ENCODE measurements around the gene KRT82.

KRT82 gene

DNA sequence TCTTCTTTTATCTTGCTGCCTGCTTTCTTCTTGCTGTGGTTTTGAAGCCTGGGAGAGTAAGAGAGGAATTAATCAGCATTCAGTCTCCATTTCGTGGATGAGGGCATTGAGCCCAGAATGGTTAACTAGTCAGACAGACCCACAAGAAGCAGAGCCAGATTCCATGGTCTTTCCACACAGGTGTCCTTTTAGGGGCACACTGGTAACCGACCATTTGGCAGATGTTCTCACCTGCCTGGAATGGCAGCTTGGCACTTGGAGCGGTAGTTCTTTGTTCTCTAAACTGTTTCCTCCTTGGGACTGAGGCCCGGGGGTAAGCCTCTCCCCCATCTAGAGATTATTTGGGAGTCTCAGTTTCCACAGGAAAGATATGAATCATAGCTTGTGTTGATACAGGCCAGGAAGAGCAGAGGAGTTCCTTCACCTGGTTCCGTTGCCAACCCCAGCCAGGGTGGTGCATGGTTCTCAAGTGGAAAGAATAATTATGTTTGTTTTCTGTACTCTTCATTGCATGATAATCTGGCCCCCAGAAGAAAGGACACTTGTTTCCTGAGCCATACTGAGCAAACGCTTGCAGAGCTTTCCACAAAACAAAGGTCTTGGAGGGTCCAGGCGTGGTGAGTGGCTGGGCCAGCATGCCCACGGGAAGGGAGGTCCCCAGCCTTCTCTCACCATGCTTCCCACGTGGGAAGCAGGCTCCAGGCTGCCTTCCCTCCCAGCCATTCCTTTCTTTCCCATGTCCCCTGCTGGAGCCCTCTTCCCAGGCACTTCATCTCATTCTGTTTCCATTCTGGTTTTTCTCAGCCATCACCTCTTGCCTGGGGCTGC lies 30.1 kb upstream of the KRT82 start:
- peak; percentile 90 for DNase-seq (ENCODE audit: low read depth, low spot score)

DNA sequence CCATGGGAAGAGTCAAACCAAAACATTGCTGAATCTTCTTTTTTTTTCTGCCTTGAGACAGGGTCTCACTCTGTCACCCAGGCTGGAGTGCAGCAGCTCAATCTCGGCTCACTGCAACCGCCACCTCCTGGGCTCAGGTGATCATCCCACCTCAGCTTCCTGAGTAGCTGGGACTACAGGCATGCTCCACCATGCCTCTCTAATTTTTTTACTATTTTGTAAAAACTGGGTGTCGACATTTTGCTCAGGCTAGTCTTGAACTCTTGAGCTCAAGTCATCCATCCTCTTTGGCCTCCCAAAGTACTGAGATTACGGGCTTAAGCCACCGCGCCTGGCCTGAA lies 29.5 kb upstream of the KRT82 start:
- no peak for DNase-seq (ENCODE audit: low read depth, low spot score)

DNA sequence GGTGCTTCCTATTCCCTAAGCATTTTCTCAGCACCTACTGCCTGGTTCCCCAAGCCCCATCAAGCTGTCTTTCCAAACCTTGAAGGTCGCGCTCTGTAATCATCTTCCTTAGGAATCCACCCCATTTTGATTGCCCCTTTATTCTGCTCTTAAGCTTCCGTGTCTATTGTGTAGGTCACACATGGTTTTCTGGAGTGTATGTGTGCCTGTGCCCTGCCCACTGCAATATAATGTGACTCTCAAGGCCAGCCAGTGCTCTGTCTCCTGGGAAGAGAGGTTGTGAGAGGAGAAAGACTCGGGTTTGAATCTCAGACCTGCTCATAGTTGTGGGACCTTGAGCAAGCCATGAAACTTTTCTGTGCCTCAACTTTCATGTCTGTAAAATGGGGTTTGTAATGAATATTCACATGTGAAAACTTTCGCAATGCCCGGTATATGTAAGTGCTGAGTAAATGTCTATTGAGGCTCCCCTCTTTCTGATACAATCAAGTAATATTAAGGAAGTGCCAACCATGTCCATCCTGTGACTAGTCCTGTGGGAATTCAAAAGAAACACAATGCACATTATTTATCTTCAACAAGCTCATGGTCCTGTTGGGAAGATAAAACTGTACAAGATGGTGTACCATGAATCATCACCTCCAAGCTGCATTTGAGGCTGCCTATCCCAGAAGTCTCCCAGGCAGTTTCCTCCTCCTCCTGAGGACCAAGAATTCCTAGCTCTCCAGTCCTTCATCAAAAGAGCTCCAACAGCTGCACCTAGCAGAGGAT lies 28.8 kb upstream of the KRT82 start:
- no peak for DNase-seq (ENCODE audit: low read depth, low spot score)

DNA sequence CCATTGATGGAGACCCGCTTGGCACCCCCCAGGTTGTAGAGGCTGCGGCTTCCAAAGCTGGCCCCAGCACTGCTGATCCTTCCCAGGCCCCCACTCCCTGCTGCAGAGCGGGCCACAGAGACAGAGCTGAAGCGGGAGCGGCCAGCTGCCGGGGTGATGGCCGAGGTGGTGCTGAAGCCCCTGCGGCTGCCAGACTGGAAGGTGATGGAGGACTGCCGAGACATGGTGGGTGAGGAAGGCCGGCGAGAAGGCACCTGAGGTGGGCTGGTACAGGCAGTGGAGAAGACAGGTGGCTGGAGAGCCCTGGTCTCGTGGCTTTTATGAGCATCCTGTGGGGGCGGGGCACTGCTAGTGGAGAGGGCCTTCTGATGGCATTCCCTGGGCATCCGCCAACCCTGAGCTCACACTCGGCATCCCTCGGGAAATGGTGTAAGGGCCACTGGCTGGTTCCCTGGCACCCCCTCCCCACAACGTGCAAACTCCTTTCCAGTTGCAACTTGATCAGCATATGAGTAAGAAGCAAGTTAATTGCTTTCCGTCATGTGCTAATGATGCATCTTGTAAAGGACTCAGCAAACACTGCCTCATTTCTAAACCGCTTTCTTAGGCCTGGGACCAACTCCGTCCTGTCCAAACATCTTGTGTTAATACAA lies 28.1 kb upstream of the KRT82 start, which contains the start of gene KRT75:
KRT75 (minus strand) TSS at position 291 of the 653 bp plus-strand sequence; CDS start at position 224, 67 bp downstream.
- peak; percentile 62 for DNase-seq (ENCODE audit: low read depth, low spot score)

DNA sequence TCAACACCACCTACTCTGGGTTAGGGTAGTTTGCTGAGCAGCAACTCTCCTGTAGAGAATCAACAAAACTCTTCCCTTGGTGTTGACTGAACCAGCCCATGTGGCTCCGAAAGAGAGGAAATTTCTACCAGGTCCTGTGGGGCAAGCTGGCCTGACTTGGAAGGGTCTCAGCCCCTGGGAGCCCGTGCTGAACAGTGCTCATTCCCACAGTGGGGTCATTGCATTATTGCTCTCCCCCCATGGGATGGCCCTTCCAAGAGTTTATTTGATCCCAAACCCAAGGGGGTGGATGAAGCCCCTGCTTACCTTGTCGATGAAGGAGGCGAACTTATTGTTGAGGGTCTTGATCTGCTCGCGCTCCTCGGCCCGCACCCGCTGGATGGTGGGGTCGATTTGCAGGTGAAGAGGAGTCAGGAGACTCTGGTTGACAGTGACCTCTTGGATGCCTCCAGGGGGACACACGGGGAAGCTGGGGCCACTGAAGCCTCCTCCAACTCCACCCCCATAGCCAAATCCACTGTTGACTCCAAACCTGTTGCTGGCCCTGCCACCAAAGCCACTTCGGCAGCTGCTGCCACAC lies 27.5 kb upstream of the KRT82 start:
- no peak for DNase-seq (ENCODE audit: low read depth, low spot score)

DNA sequence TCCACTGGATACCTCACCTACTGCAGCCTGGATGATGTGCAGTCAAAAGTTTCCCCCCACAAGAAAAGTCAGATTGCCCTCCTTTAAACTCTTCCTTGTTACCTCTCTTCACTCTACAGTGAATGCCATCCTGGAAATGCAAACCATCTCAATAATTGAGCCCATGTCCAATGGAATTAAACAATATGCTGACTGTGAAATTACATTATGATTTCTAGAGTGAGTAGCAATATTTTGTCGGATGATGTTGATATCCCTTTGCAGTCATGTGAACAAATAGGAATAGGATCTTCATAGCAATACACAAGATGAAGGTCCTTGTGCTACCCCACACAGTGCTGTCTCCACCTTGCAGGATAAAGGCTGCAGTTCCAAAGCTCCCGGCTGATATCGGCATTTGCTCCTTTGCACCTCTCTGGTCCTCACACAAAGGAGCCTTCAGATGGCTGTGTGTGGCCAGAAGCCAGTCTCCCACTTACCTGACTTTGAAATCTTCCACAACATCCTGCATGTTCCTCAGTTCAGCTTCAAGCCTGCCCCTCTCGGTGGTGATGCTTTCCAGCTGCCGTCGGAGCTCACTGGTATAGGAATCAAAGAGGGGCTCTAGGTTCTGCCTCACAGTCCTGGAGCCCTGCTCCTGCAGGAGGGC lies 26.5 kb upstream of the KRT82 start:
- no peak for DNase-seq (ENCODE audit: low read depth, low spot score)

DNA sequence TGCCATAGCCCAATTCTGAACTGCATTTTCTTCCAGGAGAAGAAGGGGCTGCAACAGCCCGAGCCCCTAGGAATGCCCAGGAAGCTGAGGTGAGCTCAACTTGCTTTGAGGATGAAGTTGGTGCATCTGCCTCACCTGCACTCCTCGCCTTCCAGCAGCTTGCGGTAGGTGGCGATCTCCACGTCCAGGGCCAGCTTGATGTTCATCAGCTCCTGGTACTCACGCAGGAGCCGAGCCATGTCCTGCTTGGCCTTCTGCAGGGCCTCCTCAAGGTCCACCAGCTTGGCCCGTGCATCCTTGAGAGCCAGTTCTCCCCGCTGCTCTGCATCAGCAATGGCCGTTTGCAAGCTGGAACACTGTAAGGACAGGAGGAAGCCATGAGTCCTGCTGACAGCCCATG lies 22.0 kb upstream of the KRT82 start:
- DNase-seq (ENCODE audit: low read depth, low spot score), result no peak

DNA sequence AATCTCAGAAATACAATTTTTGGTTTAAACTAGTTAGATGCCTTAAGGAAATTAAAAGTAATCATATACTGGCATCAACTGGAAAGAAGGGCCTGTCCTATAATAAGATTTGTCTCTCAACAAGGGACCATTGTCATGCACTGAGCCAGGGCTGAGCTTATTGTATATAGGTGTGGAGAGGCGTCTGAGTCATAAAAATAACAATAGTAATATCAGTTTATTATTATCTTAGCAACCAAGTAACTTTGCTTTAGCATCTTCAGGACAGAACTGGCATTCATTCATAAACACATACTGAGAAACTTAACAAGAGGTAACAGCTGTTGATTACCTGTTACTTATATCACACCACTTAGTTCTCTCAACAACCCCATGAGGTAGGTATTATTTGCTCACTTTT lies 20.9 kb upstream of the KRT82 start:
- DNase-seq (ENCODE audit: low read depth, low spot score), result no peak

DNA sequence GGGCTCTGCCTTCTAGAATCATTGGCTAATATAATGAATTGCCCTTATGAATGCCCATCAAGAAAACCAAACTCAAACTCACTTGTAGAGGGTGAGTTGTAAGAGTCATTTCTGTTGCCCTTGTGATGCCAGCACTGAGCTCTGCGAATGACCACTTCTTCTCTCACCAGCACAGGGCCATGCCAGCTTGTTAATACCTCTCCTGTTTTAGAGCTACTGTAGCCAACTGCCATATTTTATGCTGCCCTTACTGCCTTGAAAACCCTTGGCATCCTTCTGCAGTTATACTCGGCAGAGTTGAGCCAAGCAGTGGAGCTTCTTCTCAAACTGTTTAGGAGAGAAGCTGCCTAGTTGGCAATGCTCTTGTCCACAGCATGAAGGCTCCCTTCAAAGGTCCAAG lies 19.9 kb upstream of the KRT82 start:
- no peak for DNase-seq (ENCODE audit: low read depth, low spot score)

DNA sequence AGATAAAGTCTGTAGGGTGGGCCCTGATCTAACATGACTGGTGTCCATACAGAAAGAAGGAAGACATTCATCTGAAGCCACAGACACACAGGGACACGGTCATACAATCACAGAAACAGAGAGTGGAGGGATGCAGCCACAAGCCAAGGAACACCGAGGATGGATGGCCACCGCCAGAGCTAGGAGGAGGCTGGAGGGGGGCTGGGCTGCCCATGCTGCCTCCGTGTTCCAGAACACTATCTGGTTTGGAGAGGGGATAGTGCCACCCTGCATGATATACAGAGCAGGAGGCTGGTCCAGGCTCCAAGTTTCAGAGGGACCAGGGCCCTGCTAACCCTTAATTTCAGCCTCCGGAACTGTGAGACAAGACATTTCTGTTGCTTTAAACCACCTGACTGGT lies 19.3 kb upstream of the KRT82 start:
- no peak for DNase-seq (ENCODE audit: low read depth, low spot score)

DNA sequence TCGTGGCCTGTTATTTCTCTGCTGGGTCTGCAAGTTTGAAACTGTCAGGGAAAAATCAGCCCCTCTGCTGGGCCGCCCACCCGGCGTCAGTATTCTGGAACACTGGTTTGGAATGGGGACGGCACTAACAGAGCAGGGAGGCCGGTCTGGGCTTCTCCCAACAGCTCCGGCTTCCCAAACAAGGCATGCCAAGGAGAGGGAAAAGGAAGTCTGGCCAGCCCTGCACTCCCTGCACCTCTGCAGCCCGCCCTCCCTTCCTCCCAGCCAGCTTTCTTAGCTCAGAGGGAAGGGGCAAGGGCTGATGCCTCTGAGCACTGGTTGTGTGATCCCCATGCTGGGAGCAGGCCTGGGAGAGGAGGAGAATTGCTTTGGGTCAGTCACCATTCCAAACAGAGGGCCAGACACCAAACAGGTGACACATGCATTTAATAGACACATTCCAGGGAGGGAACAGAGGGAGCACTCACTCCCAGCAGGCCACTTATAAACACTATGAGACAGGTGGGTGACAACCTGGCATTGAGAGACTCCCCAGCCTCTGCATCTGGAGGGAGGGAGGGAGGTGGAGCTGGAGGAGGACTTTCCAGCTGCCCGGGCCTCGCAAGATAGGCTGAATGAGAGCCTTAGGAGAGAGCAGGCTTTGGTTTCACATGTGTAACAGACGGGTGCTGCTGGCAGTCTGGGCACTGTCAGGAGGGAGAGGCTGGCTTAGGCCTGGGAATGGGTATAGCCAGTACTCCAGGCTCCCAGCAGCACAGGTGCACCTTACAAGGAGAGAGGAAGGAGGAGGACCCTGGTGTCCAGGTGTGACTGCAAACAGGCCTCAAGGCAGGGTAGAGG lies 17.7 kb upstream of the KRT82 start:
- DNase-seq (ENCODE audit: low read depth, low spot score), result no peak

DNA sequence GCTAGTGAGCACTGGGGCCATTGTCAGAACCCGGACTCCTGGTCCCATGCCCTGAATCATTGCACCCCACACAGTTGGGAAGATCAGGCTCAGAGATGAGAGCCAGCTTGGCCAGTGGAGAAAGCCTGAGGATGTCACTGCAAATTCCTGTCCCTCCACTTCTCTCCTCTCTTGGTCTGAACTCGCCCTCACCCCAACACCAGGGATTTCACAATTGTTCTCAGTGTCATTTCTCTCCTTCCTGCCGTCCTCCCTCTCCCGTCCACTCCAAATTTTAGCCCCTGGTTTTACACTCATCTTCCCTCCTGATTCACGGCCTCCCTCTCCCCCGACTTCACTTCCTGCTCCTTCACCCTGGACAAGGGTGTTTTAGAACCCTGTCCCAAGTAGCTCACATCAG lies 16.9 kb upstream of the KRT82 start:
- DNase-seq (ENCODE audit: low read depth, low spot score), result no peak

DNA sequence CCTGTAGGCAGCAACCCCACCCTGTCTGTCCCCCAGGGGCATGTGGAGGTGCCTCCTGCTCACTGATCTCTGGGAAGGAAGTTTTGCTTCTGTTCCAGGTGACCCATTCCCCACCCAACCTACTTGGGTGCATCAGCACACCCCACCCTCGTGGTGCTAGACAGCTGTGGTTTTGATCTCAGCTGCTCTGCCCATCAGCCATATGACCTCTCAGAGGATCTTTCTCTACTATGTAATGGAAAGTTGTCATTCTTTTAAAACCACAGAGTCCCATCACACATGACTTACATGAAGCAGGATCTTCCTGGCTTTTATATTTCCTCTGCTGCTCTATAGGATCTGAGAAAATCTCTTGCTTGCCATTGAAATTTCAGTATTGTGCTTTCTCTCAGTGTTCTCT lies 13.5 kb upstream of the KRT82 start:
- DNase-seq (ENCODE audit: low read depth, low spot score), result no peak

DNA sequence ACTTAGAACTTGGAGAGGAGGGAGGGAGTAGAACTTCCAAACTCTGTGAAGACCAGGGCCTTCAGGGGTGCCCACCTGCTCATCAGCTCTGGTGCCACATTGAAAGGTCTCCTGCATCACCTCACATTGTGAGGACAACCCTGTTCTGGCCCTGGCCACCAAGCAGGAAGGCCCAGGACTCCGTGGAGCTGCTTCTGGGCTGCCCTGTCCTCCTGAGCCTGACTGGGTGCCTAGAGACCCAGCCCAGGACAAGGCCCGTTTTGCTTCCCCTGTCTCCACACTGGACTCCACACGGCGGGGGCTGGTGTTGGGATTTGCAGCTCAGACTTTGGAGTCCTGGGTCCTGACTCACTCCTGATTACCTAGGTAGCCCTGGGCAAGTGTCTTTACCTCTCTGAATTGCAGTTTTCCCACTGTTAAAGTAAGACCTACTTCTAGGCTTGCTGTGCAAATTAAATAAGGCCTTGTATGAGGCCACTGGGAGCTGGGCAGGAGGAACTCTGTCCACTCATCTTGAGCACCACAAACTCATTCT lies 12.5 kb upstream of the KRT82 start:
- no peak for DNase-seq (ENCODE audit: low read depth, low spot score)

DNA sequence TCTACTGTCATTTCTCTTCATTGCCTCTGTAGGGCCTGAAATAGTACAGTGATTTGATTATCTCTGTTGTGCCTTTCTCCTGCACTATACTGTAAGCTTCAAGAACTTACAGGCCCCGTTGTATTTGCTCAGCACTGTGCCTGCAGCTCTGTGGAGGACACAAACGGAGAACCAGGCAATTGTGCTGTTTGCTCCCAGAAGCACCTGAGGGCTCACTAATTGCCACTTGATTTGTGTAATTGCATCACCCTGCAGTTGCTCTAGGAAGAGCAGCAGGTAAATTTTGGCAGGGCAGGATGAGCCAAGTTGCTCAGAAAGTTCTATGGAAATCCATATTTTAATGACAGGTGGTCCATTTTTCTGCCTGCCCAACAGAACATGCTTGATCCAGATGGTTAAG lies 11.6 kb upstream of the KRT82 start:
- no peak for DNase-seq (ENCODE audit: low read depth, low spot score)

DNA sequence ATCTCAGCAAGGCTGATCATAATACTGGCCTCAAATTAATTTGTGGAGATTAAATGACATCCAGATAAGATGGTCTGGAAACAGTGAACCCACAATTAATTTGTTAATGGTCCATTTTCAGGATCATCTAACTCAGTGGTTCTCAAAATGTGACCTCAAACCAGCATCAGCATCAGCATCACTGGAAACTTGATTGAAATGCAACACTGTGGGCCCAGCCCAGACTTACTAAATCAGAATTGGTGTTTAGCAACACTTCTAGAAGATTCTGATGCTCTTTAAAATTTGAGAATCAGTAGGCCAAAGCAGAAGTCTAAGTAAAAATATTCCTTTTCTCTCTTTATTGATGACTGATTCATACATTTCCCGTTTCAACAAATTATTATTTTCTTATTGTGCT lies 10.7 kb upstream of the KRT82 start:
- DNase-seq (ENCODE audit: low read depth, low spot score), result no peak

DNA sequence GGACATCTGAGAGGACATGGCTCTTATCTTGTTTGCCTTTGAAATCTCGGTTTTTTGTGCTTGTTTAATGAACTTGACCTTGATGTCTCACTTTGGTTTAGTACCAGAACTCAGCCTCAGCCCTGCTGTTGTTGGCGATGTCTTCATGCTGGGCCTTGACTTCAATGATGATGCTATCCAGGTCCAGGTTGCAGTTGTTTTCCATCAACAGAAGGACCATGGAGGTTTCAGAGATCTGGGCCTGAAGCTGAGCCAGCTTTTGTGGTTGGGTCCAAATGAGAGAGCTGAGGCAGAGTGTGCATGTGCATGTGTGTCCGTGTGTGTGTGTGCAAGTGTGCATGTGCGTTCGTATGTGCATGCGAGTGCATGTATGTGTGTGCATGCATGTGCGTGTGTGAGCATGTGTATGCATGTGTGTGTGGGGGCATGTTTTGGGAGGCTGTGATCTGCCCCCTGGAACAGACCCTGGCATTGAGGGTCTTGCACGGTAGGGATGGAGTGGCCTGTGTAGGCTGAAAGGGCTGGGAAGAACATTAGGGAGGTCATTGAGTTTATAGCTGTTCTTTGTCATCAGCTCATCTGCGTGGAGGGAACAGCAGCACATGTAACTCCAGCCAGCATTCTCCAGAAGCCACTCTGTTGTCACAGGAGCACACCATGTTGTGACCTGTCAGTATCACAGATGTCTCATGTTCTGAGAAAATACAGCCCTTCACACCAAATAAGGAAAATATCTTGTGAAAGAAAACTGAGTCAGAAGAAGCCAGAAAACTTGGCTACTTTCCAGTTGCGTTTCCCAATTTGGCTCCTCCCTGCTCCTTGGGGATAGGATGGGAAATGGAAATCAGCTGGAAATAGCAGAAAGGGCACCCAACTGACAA lies 10.0 kb upstream of the KRT82 start:
- DNase-seq (ENCODE audit: low read depth, low spot score), result peak; percentile 33

DNA sequence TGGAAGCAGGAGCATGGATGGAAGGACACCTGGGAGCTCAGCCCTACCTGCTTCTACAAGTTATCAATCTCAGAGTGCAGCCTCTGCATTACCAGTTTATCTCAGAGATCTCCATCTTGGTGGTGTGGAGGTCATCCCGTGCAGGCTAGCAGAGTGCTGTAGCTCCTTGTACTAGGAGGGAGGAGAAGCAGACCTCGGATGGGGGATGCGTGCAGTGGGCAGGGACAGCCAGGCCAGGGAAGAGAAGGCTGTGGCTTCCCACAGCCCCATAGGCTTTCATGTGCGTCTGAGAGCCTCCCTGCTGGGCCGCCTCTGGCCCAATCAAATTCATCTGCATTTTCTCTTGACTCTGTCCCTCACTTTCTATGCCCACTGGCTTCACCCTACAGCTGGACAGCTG lies 8.8 kb upstream of the KRT82 start:
- DNase-seq (ENCODE audit: low read depth, low spot score), result no peak

DNA sequence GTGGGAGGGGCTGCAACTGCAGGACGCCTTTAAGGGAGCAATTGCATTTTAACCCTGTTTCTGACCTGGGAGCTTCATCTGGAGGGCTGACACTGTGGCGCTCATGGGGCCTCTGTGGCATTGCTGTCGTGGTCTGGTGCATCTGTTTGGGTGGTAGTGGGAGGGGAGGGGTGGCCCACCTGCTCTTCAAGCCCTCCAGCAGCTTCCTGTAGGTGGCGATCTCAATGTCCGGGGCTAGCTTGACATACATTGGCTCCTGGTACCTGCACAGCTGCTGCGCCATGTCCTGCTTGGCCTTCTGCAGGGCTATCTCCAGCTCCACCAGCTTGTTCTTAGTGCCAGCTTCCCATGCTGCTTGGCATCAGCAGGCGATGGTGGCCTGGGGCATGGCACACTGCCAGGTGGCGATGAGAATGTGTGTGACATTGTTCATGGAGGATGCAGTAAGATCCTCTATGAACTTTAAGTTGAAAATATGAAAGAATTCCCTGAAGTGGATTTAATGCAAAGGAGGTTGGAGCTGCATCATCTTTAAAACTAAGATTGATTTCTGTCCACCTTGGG lies 7.7 kb upstream of the KRT82 start:
- DNase-seq (ENCODE audit: low read depth, low spot score), result no peak
